Neural cell (in vitro differentiated cells): Measurements from ENCODE around the gene CNIH3. TPM values are rescaled to one million over a fixed set of nuclear protein-coding genes. Genes with fewer than 3 reads are reported as not detected.

ENCODE experiments used
- H2AFZ ChIP-seq: fragments of 200-600, 300-800 bp; sonication (generic), shearing (Covaris generic); 2 replicates; pipeline ENCODE4 v1.6.0; 2014; ENCODE audit warnings: low read depth, mild to moderate bottlenecking, antibody characterized with exemption, low read length, moderate library complexity
- H3F3A ChIP-seq: fragments of 200-600 bp; shearing (Covaris generic); 2 replicates; pipeline ENCODE4 v1.6.1; 2016; ENCODE audit warnings: mild to moderate bottlenecking, moderate library complexity, mixed read lengths, antibody characterized with exemption, low read length; ENCODE audit not compliant: insufficient read depth, poor library complexity, severe bottlenecking
- H3K27ac ChIP-seq: fragments of 200-600, 300-800 bp; sonication (generic), shearing (Covaris generic); 2 replicates; pipeline ENCODE4 v1.5.1; 2014; ENCODE audit warnings: mild to moderate bottlenecking, low read length, moderate library complexity
- H3K27me3 ChIP-seq: fragments of 300-800, 200-600 bp; sonication (generic), shearing (Covaris generic); 2 replicates; pipeline ENCODE4 v1.6.0; 2014; ENCODE audit warnings: mild to moderate bottlenecking, low read depth, low read length, moderate library complexity; ENCODE audit not compliant: insufficient read depth
- H3K36me3 ChIP-seq: fragments of 300-800, 200-600 bp; sonication (generic), shearing (Covaris generic); 2 replicates; pipeline ENCODE4 v1.5.1; 2014; ENCODE audit warnings: mild to moderate bottlenecking, antibody characterized with exemption, low read length, moderate library complexity; ENCODE audit not compliant: insufficient read depth
- H3K4me2 ChIP-seq: fragments of 300-800, 200-600 bp; sonication (generic), shearing (Covaris generic); 2 replicates; pipeline ENCODE4 v1.6.0; 2014; ENCODE audit warnings: mild to moderate bottlenecking, low read length
- H3K4me3 ChIP-seq: fragments of 300-800, 200-600 bp; sonication (generic), shearing (Covaris generic); 2 replicates; pipeline ENCODE4 v1.5.1; 2014; ENCODE audit warnings: mild to moderate bottlenecking, low read length, moderate library complexity
- H3K79me2 ChIP-seq: fragments of 200-600 bp; shearing (Covaris generic); replicated peaks from 2 replicates; pipeline ENCODE4 v1.6.0; 2014; ENCODE audit warnings: mild to moderate bottlenecking, low read length, moderate library complexity; ENCODE audit not compliant: insufficient read depth
- H3K9ac ChIP-seq: fragments of 300-800, 200-600 bp; sonication (generic), shearing (Covaris generic); 2 replicates; pipeline ENCODE4 v1.6.1; 2016; ENCODE audit warnings: mild to moderate bottlenecking, low read length, mixed read lengths
- H3K9me2 ChIP-seq: fragments of 200-600 bp; shearing (Covaris generic); 2 replicates; pipeline ENCODE4 v1.6.1; 2016; ENCODE audit warnings: mild to moderate bottlenecking, low read length, mixed read lengths; ENCODE audit not compliant: insufficient read depth
- H3K9me3 ChIP-seq: fragments of 200-600, 300-800 bp; sonication (generic), shearing (Covaris generic); 2 replicates; pipeline ENCODE4 v1.6.1; 2016; ENCODE audit warnings: mild to moderate bottlenecking, mixed run types, low read length, moderate library complexity, mixed read lengths
- H4K20me1 ChIP-seq: fragments of 200-600 bp; shearing (Covaris generic); 2 replicates; pipeline ENCODE4 v1.6.1; 2016; ENCODE audit warnings: mild to moderate bottlenecking, mixed run types; ENCODE audit not compliant: insufficient read depth
- EP300 ChIP-seq: fragments of 450-650 bp; conservative IDR thresholded peaks from 2 replicates; pipeline ENCODE4 v1.6.1; 2014; ENCODE audit warnings: antibody characterized with exemption, mild to moderate bottlenecking, moderate library complexity; ENCODE audit not compliant: poor library complexity, severe bottlenecking
- EZH2 ChIP-seq: fragments of 200-600, 300-800 bp; shearing (Covaris generic), sonication (generic); IDR thresholded peaks from 2 replicates; pipeline ENCODE4 v1.6.1; 2014; ENCODE audit warnings: antibody characterized with exemption, low read length, borderline replicate concordance, mild to moderate bottlenecking; ENCODE audit not compliant: insufficient read depth, poor library complexity, severe bottlenecking
- MXI1 ChIP-seq: fragments of 450-650 bp; conservative IDR thresholded peaks from 2 replicates; pipeline ENCODE4 v1.6.1; 2014; ENCODE audit warnings: antibody characterized with exemption, mild to moderate bottlenecking; ENCODE audit not compliant: poor library complexity, severe bottlenecking
- POLR2AphosphoS5 ChIP-seq: IDR thresholded peaks from 2 replicates; pipeline ENCODE4 v1.6.1; 2012
- RAD21 ChIP-seq: fragments of 450-650 bp; conservative IDR thresholded peaks from 2 replicates; pipeline ENCODE4 v1.6.1; 2014; ENCODE audit warnings: antibody characterized with exemption, mild to moderate bottlenecking, moderate library complexity
- SMC3 ChIP-seq: fragments of 450-650 bp; conservative IDR thresholded peaks from 2 replicates; pipeline ENCODE4 v1.6.1; 2014; ENCODE audit warnings: antibody characterized with exemption, mild to moderate bottlenecking, moderate library complexity; ENCODE audit not compliant: poor library complexity
- TAF1 ChIP-seq: IDR thresholded peaks from 2 replicates; pipeline ENCODE4 v1.6.1; 2012; ENCODE audit warnings: low read depth
- polyA plus RNA-seq: library from polyadenylated mRNA; depleted of rRNA; stranded (reverse); fragments of >200 nt; gene quantifications from 2 replicates; pipeline ENCODE4 v1.2.3, GENCODE V29; 2014
- TF ChIP-seq, protein P1 (sequence below): fragments of 450-650 bp; IDR thresholded peaks from 2 replicates; pipeline ENCODE4 v1.5.1; 2014; ENCODE audit warnings: antibody characterized with exemption, mild to moderate bottlenecking, moderate library complexity; ENCODE audit not compliant: poor library complexity, severe bottlenecking
- TF ChIP-seq, protein P2 (sequence below): IDR thresholded peaks from 2 replicates; pipeline ENCODE4 v1.6.1; 2012; ENCODE audit warnings: borderline replicate concordance

Gene CNIH3
- polyA plus RNA-seq, 1 donor from 2014 or later: 9.3 TPM

DNA sequence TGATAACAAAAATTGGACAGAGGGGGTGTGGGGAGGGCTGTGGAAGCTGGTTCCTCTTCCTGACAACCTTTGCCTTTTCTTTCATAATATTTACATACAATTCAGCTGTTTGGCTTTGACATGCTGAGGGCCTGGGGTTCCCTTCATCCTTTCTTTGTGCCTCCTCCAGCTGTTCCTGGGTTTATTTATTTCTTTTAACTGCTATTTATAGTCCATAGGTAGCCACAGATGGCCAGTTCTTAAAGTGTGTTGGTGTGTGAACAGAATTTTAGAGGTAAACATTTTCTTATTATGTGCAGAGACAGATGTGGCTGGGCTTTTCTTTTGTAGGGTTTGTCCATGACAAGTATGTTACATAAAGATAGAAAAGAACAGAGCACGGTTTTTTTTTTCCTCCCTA, 34.1 kb upstream of the CNIH3 start:
- Histone ChIP-seq H3K9me3 (no peaks in the 10 kb centered on the region), H3K79me2 (no peaks in the 10 kb centered on the region), H3K4me2 (no peak overlapping the region), H3K27me3 (no peaks in the 10 kb centered on the region), H3K9me2 (no peaks in the 10 kb centered on the region), H3F3A (no peaks in the 10 kb centered on the region), H2AFZ (no peak overlapping the region), H3K9ac (no peak overlapping the region), H3K4me3 (no peak overlapping the region), H4K20me1 (no peaks in the 10 kb centered on the region), H3K27ac (no peak overlapping the region), H3K36me3 (no peaks in the 10 kb centered on the region)
- TF ChIP-seq MXI1 (no peak), RAD21 (no peak)
- TF ChIP-seq, protein P1, sequence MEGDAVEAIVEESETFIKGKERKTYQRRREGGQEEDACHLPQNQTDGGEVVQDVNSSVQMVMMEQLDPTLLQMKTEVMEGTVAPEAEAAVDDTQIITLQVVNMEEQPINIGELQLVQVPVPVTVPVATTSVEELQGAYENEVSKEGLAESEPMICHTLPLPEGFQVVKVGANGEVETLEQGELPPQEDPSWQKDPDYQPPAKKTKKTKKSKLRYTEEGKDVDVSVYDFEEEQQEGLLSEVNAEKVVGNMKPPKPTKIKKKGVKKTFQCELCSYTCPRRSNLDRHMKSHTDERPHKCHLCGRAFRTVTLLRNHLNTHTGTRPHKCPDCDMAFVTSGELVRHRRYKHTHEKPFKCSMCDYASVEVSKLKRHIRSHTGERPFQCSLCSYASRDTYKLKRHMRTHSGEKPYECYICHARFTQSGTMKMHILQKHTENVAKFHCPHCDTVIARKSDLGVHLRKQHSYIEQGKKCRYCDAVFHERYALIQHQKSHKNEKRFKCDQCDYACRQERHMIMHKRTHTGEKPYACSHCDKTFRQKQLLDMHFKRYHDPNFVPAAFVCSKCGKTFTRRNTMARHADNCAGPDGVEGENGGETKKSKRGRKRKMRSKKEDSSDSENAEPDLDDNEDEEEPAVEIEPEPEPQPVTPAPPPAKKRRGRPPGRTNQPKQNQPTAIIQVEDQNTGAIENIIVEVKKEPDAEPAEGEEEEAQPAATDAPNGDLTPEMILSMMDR: no peak

DNA sequence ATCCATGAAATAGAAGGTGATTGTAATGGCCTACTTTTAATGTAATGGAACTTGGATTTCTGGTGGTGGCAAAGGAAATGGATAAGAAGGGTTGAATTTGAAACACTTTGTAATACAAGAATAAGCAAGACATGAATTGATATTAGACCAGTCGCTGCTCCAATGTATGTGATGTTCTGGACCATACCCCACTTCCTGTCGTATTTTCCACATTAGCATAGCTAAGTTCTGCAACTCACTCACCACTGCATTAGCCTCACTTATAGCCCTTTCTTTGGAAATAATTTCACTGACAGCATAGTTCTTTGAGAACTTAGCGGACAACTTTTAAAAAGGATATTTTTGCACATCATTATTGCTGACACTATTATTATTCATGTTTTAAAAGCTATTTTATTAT, 32.3 kb upstream of the CNIH3 start:
- Histone ChIP-seq H3K36me3 (no peaks in the 10 kb centered on the region), H3K27me3 (no peaks in the 10 kb centered on the region), H3K4me2 (no peak overlapping the region), H3K4me3 (no peak overlapping the region), H3K79me2 (no peaks in the 10 kb centered on the region), H3K9me3 (no peaks in the 10 kb centered on the region), H3K9me2 (no peaks in the 10 kb centered on the region), H4K20me1 (no peaks in the 10 kb centered on the region), H3K27ac (no peak overlapping the region), H3K9ac (no peak overlapping the region), H3F3A (no peaks in the 10 kb centered on the region), H2AFZ (no peak overlapping the region)
- no peak for TF ChIP-seq RAD21

DNA sequence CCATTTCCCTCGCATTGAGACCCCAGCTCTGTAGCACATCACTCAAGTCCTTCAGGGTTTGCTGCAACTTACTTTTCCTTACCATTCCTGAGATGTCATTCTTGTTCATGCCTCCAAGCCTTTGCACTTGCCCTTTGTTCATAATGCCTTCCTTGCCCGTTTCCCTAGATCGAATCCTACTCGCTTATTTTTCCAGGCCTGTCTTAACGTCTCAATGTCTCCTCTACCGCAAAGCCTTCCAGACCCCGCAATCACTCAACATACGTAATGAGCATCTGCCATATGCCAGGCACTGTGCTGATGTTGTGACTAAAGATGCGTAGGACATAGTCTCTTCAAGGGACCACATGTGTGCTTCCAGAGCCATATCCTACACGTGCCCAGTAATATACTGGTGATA, 31.1 kb upstream of the CNIH3 start:
- Histone ChIP-seq H2AFZ (no peak overlapping the region), H3K4me3 (no peak overlapping the region)

More for the DNA sequence above, 31.1 kb upstream of the CNIH3 start:
- H3K9me3 ChIP-seq: no peaks in the 10 kb centered on the region
- no peak overlapping the region for H3K27ac ChIP-seq
- no peak for TF ChIP-seq EZH2
- TF ChIP-seq MXI1: no peak
- no peak for TF ChIP-seq TAF1
- TF ChIP-seq, protein P1: no peak
- TF ChIP-seq EP300: no peak
- TF ChIP-seq, protein P2, sequence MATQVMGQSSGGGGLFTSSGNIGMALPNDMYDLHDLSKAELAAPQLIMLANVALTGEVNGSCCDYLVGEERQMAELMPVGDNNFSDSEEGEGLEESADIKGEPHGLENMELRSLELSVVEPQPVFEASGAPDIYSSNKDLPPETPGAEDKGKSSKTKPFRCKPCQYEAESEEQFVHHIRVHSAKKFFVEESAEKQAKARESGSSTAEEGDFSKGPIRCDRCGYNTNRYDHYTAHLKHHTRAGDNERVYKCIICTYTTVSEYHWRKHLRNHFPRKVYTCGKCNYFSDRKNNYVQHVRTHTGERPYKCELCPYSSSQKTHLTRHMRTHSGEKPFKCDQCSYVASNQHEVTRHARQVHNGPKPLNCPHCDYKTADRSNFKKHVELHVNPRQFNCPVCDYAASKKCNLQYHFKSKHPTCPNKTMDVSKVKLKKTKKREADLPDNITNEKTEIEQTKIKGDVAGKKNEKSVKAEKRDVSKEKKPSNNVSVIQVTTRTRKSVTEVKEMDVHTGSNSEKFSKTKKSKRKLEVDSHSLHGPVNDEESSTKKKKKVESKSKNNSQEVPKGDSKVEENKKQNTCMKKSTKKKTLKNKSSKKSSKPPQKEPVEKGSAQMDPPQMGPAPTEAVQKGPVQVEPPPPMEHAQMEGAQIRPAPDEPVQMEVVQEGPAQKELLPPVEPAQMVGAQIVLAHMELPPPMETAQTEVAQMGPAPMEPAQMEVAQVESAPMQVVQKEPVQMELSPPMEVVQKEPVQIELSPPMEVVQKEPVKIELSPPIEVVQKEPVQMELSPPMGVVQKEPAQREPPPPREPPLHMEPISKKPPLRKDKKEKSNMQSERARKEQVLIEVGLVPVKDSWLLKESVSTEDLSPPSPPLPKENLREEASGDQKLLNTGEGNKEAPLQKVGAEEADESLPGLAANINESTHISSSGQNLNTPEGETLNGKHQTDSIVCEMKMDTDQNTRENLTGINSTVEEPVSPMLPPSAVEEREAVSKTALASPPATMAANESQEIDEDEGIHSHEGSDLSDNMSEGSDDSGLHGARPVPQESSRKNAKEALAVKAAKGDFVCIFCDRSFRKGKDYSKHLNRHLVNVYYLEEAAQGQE: no peak
- no peak for TF ChIP-seq SMC3
- no peak for TF ChIP-seq RAD21
- no peak for TF ChIP-seq POLR2AphosphoS5
- H3K9ac ChIP-seq: no peak overlapping the region
- no peaks in the 10 kb centered on the region for H3K27me3 ChIP-seq
- no peaks in the 10 kb centered on the region for H4K20me1 ChIP-seq
- no peaks in the 10 kb centered on the region for H3K36me3 ChIP-seq
- no peak overlapping the region for H3K4me2 ChIP-seq
- H3K79me2 ChIP-seq: no peaks in the 10 kb centered on the region
- no peaks in the 10 kb centered on the region for H3K9me2 ChIP-seq
- no peaks in the 10 kb centered on the region for H3F3A ChIP-seq
